Trophoblast cell (in vitro differentiated cells and primary cell): Measurements from ENCODE around the gene FBN3.

ENCODE experiments used
- DNase-seq, 2 donors: peaks; one replicate each; pipeline ENCODE4 v3.0.0-alpha.2; 2016
- H2AFZ ChIP-seq: 2 replicates; pipeline ENCODE4 v1.6.1; 2013; ENCODE audit warnings: low read length, moderate library complexity, mild to moderate bottlenecking; ENCODE audit not compliant: insufficient read depth, poor library complexity
- H2AK5ac ChIP-seq: 2 replicates; pipeline ENCODE4 v1.6.1; 2013; ENCODE audit warnings: mild to moderate bottlenecking, low read length
- H2BK120ac ChIP-seq: 2 replicates; pipeline ENCODE4 v1.6.1; 2013; ENCODE audit warnings: low read length, mild to moderate bottlenecking, moderate library complexity; ENCODE audit not compliant: insufficient read depth, poor library complexity
- H2BK12ac ChIP-seq: 2 replicates; pipeline ENCODE4 v1.6.1; 2013; ENCODE audit warnings: mild to moderate bottlenecking, low read length, moderate library complexity
- H2BK5ac ChIP-seq: 2 replicates; pipeline ENCODE4 v1.6.1; 2013; ENCODE audit warnings: low read length, low read depth, moderate library complexity, mild to moderate bottlenecking; ENCODE audit not compliant: poor library complexity
- H3K14ac ChIP-seq: 2 replicates; pipeline ENCODE4 v1.6.1; 2013; ENCODE audit warnings: mild to moderate bottlenecking, low read length
- H3K18ac ChIP-seq: 2 replicates; pipeline ENCODE4 v1.6.1; 2013; ENCODE audit warnings: mild to moderate bottlenecking, low read length
- H3K23ac ChIP-seq: 2 replicates; pipeline ENCODE4 v1.6.1; 2013; ENCODE audit warnings: low read length
- H3K27ac ChIP-seq: 2 replicates; pipeline ENCODE4 v1.5.1; 2013; ENCODE audit warnings: low read depth, mild to moderate bottlenecking, inconsistent platforms, low read length, moderate library complexity
- H3K27me3 ChIP-seq: 2 replicates; pipeline ENCODE4 v1.6.1; 2013; ENCODE audit warnings: inconsistent platforms, mild to moderate bottlenecking, low read length, moderate library complexity; ENCODE audit not compliant: insufficient read depth
- H3K36me3 ChIP-seq, 2 experiments: 1 replicate in 1 of 2; 2 replicates in 1 of 2; pipeline ENCODE4 v1.6.1; 2013; ENCODE audit warnings: low read length in 2 of 2, mild to moderate bottlenecking in 2 of 2, moderate library complexity in 1 of 2; ENCODE audit not compliant: insufficient read depth in 2 of 2, control insufficient read depth in 1 of 2
- H3K4ac ChIP-seq: 2 replicates; pipeline ENCODE4 v1.6.1; 2013; ENCODE audit warnings: low read depth, mild to moderate bottlenecking, low read length, moderate library complexity
- H3K4me1 ChIP-seq, 2 experiments: 1 replicate in 1 of 2; 2 replicates in 1 of 2; pipeline ENCODE4 v1.6.1; 2013; ENCODE audit warnings: low read length in 2 of 2, mild to moderate bottlenecking in 2 of 2, moderate library complexity in 1 of 2; ENCODE audit not compliant: insufficient read depth in 2 of 2, control insufficient read depth in 1 of 2
- H3K4me2 ChIP-seq: 2 replicates; pipeline ENCODE4 v1.6.1; 2013; ENCODE audit warnings: inconsistent platforms, mild to moderate bottlenecking, low read length, moderate library complexity
- H3K4me3 ChIP-seq: 2 replicates; pipeline ENCODE4 v1.5.1; 2013; ENCODE audit warnings: mild to moderate bottlenecking, low read depth, low read length, inconsistent platforms
- H3K79me1 ChIP-seq: one replicate; pipeline ENCODE4 v1.6.1; 2013; ENCODE audit warnings: low read length
- H3K79me2 ChIP-seq: 2 replicates; pipeline ENCODE4 v1.6.1; 2013; ENCODE audit warnings: low read length, mild to moderate bottlenecking; ENCODE audit not compliant: control insufficient read depth, insufficient read depth, poor library complexity
- H3K9ac ChIP-seq: 2 replicates; pipeline ENCODE4 v1.6.1; 2013; ENCODE audit warnings: mild to moderate bottlenecking, low read length
- H3K9me3 ChIP-seq: 2 replicates; pipeline ENCODE4 v1.6.1; 2013; ENCODE audit warnings: low read depth, mild to moderate bottlenecking, control low read depth, inconsistent platforms, low read length; ENCODE audit not compliant: insufficient read depth
- H4K12ac ChIP-seq: 2 replicates; pipeline ENCODE4 v1.6.1; 2013; ENCODE audit warnings: low read depth, mild to moderate bottlenecking, low read length, moderate library complexity
- H4K8ac ChIP-seq: 2 replicates; pipeline ENCODE4 v1.6.1; 2013; ENCODE audit warnings: low read depth, mild to moderate bottlenecking, low read length, moderate library complexity
- H4K91ac ChIP-seq: one replicate; pipeline ENCODE4 v1.6.1; 2013; ENCODE audit warnings: low read depth, mild to moderate bottlenecking, low read length, moderate library complexity
- WGBS: extraction: QIAGEN DNeasy Blood & Tissue Kit; methylation state at CpG from one replicate; pipeline ENCODE4 v1.1.7; 2013; ENCODE audit warnings: missing lambda C conversion rate; ENCODE audit not compliant: insufficient read length, insufficient coverage; ENCODE audit errors: extremely low coverage; 5-methylcytosine and 5-hydroxymethylcytosine counted together

The FBN3 gene

DNA sequence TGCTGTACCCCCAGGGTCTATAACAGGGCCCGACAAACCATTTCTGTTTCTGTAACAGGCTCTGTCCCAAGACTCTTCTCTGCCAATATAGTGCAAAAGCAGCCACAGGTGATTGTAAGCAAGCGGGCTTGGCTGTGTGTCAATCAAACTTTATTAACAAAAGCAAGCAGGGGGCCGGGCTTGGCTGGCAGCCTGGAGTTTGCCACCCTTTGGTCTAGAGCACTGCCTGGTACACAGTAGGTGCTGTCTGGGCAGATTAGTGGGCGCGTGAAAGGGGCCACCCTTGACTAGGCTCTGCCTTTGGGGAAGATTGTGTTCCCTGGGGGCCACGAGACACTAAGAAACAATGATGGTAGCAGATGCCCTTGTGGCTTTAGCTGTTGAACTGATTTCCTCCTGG, 69.4 kb downstream of the FBN3 start:
- no peaks in the 10 kb centered on the region for H3K79me2 ChIP-seq
- no peak overlapping the region for H2AK5ac ChIP-seq
- WGBS, result no CpG with 5 or more reads among the region's 6 CpGs
- peaks cover 4 to 9% of the 10 kb centered on the region in 2 experiments for H3K36me3 ChIP-seq
- no peak overlapping the region for H3K14ac ChIP-seq
- no peak overlapping the region for H3K9ac ChIP-seq
- DNase-seq, result no peak
- no peak overlapping the region for H3K4me2 ChIP-seq
- H3K23ac ChIP-seq, result no peak overlapping the region
- no peak overlapping the region for H3K18ac ChIP-seq
- peaks cover 4% of the 10 kb centered on the region for H3K9me3 ChIP-seq
- H3K4ac ChIP-seq, result no peak overlapping the region
- H3K27ac ChIP-seq, result no peak overlapping the region
- no peak overlapping the region for H3K4me3 ChIP-seq
- no peaks in the 10 kb centered on the region for H3K79me1 ChIP-seq
- no peak overlapping the region for H4K91ac ChIP-seq
- no peak overlapping the region for H4K8ac ChIP-seq
- H2BK5ac ChIP-seq, result no peak overlapping the region
- no peaks in the 10 kb centered on the region for H3K4me1 ChIP-seq
- H4K12ac ChIP-seq, result no peak overlapping the region
- H2BK120ac ChIP-seq, result no peak overlapping the region
- H3K27me3 ChIP-seq, result no peaks in the 10 kb centered on the region
- no peak overlapping the region for H2BK12ac ChIP-seq
- H2AFZ ChIP-seq, result no peak overlapping the region

DNA sequence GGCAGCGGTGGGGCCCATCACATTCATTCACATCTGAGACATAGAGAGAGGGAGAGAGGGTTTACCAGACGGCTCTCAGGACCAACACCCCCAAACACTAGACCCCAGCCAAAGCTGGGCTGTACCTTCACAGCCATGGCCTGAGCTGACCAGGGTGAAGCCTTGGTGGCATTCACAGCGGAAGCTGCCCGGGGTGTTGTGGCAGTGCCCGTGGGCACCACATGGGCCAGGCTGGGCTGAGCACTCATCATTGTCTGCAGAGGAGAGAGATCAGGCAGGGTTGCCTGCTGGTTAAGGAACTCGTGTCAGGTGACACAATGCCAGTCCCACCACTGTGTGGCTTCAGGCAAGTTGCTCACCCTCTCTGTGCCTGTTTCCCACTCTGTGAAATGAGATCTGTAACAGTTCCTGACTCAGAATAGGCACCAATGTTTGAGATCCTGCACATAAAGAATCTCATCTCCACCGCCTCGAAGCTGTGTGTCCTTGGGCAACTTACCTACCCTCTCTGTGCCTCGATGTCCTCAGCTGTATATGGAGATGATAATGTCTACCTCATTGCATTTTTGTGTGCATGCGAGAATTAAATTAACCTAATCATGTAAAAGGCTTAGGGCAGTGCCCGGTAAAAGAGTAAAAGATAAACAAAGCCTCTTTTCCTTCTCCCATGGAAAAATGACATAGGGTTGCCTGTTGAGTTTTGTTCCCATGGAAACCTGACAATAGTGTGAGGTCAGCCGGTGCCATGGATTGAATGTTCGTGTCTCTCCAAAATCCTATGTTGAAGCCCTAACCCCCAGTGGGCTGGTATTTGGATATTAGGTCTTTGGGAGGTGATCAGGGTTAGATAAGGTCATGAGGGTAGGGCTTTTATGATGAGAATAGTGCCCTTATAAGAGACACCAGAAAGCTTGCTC, 74.0 kb downstream of the FBN3 start:
- no CpG with 5 or more reads among the region's 13 CpGs for WGBS
- Histone ChIP-seq H3K27ac (no peak overlapping the region), H3K79me2 (no peaks in the 10 kb centered on the region), H3K23ac (no peak overlapping the region), H3K9me3 (peaks cover 8% of the 10 kb centered on the region), H3K36me3 (peaks cover 7 to 17% of the 10 kb centered on the region in 2 experiments), H4K91ac (no peak overlapping the region), H3K4me2 (no peak overlapping the region), H2BK5ac (no peak overlapping the region), H4K8ac (no peak overlapping the region), H2AFZ (no peak overlapping the region), H3K4ac (no peak overlapping the region), H4K12ac (no peak overlapping the region), H3K14ac (no peak overlapping the region), H3K79me1 (no peaks in the 10 kb centered on the region), H3K27me3 (no peaks in the 10 kb centered on the region), H2AK5ac (no peak overlapping the region), H2BK12ac (no peak overlapping the region), H3K4me1 (no peaks in the 10 kb centered on the region), H2BK120ac (no peak overlapping the region), H3K4me3 (no peak overlapping the region), H3K18ac (no peak overlapping the region), H3K9ac (no peak overlapping the region)
- DNase-seq, result peak; percentile 37 to 81

DNA sequence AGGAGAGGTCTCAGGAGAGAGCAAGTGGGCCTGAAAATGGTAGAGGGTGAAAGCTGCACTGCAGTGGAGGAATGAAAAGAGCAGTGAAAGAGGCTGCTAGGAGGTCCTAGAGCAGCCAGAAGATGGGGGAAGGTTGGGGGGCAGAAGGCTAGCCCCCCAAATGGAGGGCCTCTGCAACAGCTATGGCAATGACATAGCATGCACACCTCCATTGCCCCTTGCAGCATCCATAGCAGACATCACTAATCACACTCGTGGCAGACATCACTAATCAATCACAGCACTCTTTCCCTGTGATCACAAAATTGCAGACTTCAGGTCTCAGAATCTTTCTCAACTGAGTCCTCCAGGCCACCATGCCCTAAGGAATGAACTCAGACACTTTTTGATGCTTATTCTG, 74.9 kb downstream of the FBN3 start:
- H3K79me1 ChIP-seq, result no peaks in the 10 kb centered on the region
- H3K79me2 ChIP-seq, result no peaks in the 10 kb centered on the region
- no peak overlapping the region for H3K4ac ChIP-seq
- no CpG with 5 or more reads among the region's 1 CpG for WGBS
- no peak overlapping the region for H2BK120ac ChIP-seq
- H4K12ac ChIP-seq, result no peak overlapping the region
- DNase-seq, result no peak
- no peak overlapping the region for H3K14ac ChIP-seq
- no peak overlapping the region for H3K4me2 ChIP-seq
- H2BK5ac ChIP-seq, result no peak overlapping the region
- H3K9me3 ChIP-seq, result peaks cover 10% of the 10 kb centered on the region
- no peaks in the 10 kb centered on the region for H3K4me1 ChIP-seq
- H2BK12ac ChIP-seq, result no peak overlapping the region
- H3K27ac ChIP-seq, result no peak overlapping the region
- peaks cover 7 to 17% of the 10 kb centered on the region in 2 experiments for H3K36me3 ChIP-seq
- H3K27me3 ChIP-seq, result no peaks in the 10 kb centered on the region
- no peak overlapping the region for H4K8ac ChIP-seq
- no peak overlapping the region for H3K23ac ChIP-seq
- H2AK5ac ChIP-seq, result no peak overlapping the region
- no peak overlapping the region for H4K91ac ChIP-seq
- H3K18ac ChIP-seq, result no peak overlapping the region
- H3K4me3 ChIP-seq, result no peak overlapping the region
- no peak overlapping the region for H2AFZ ChIP-seq
- no peak overlapping the region for H3K9ac ChIP-seq

DNA sequence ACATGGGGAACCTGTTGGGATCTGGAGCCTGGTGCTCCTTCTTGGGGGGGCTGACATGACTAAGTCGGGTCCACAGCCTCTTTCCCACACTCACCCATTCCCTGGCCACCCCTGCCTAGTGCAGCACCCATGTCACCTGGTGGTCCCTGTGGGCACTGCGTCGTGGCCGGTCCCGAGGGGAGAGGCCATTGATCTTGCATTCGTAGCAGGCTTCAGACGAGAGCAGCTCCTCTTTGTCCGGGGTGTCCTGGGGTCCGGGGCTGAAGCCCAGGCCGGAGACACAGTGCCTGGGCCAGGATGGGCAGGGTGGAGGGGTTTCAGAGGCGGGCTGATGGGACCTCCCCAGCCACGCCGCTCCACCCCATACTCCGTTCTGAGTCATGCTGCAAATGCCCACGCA, 77.5 kb downstream of the FBN3 start:
- Histone ChIP-seq H3K36me3 (peaks cover 7 to 17% of the 10 kb centered on the region in 2 experiments), H2AFZ (no peak overlapping the region), H3K4ac (no peak overlapping the region), H3K27me3 (no peaks in the 10 kb centered on the region), H3K4me2 (no peak overlapping the region), H3K9ac (no peak overlapping the region), H3K18ac (no peak overlapping the region), H3K79me2 (no peaks in the 10 kb centered on the region), H2BK5ac (no peak overlapping the region), H3K4me3 (no peak overlapping the region), H2BK120ac (no peak overlapping the region), H4K8ac (no peak overlapping the region), H4K12ac (no peak overlapping the region), H3K4me1 (no peaks in the 10 kb centered on the region), H2BK12ac (no peak overlapping the region), H3K27ac (no peak overlapping the region), H3K14ac (no peak overlapping the region), H3K79me1 (no peaks in the 10 kb centered on the region), H4K91ac (no peak overlapping the region), H3K23ac (no peak overlapping the region), H2AK5ac (no peak overlapping the region), H3K9me3 (peaks cover 11% of the 10 kb centered on the region)
- WGBS, result no CpG with 5 or more reads among the region's 15 CpGs
- DNase-seq, result no peak
